ENCODE data around the gene STX1A.
A peak's percentile ranks its signal among the peaks of the same experiment; 100 is the strongest.

GRCh38 chr7:73667344-73668102, 51.9 kb downstream of the STX1A start, which contains the start of gene VPS37D:
- TF ChIP-seq ZFP3 (CRISPR knock-in tag; IDR thresholded peaks at IDR 0.05), result peak; percentile 95
- TF ChIP-seq ESRRG (CRISPR knock-in tag; IDR thresholded peaks at IDR 0.05), result no peak
- TF ChIP-seq TCF4 (CRISPR knock-in tag; IDR thresholded peaks at IDR 0.05; ENCODE audit: borderline replicate concordance), result no peak
- TF ChIP-seq PATZ1 (CRISPR knock-in tag; IDR thresholded peaks at IDR 0.05; ENCODE audit: borderline replicate concordance), result peak; percentile 76; the same call in 1 of the 2 replicates
- TF ChIP-seq ZFP30 (CRISPR knock-in tag; IDR thresholded peaks at IDR 0.05), result no peak
- no peak for TF ChIP-seq RARB (CRISPR knock-in tag; IDR thresholded peaks at IDR 0.05)
- TF ChIP-seq ZC3H10 (CRISPR knock-in tag; IDR thresholded peaks at IDR 0.05), result no peak
- peak; percentile 29; the same call in 1 of the 2 replicates for TF ChIP-seq TSHZ2 (CRISPR knock-in tag; IDR thresholded peaks at IDR 0.05)
- 0 out of 2 replicates have a peak, but pooled peaks have one; percentile 60 for TF ChIP-seq CREB5 (CRISPR knock-in tag; IDR thresholded peaks at IDR 0.05; ENCODE audit: low read depth)
- no peak for TF ChIP-seq BACH2 (CRISPR knock-in tag; IDR thresholded peaks at IDR 0.05; ENCODE audit: borderline replicate concordance)
- no peak for TF ChIP-seq ZNF565 (CRISPR knock-in tag; conservative IDR thresholded peaks at IDR 0.05; ENCODE audit: low read depth)
- no peak for TF ChIP-seq ISL1 (CRISPR knock-in tag; IDR thresholded peaks at IDR 0.05)

Data from SK-N-SH treated with all-trans-retinoic acid at 6 μM for 48 hours (cell line).